ENCODE data around the gene FAM89A.
"Not testable (repeated sequence)": the region's sequence is repeated elsewhere in the genome, so short reads cannot be mapped to it uniquely, and the experiment has no call there.

FAM89A gene

DNA sequence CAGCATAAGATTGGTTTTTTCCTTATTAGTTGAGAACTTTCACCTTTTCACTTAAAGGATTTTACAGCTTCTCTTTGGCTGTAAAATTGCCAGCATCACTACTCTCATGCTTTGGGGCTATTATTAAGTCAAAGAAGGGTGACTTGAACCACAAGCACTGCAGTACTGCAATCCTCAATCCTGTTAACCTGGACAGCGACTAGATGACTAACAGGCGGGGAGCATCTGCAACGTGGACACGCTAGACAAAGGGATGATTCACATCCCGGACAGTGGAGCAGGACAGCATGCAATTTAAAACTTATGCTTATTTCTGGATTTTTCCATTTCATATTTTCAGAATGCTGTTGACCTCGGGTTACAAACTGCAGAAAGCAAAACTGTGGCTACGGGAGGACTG is 53.1 kb downstream of the FAM89A start:
- peak; percentile 71 for DNase-seq

- DNase-seq, result no peak
These were observed 54.3 kb downstream of the FAM89A start for GRCh38 chr1:230985711-230986110.

GRCh38 chr1:230984622-230985515 is 55.2 kb downstream of the FAM89A start:
- DNase-seq, result not testable (repeated sequence)

DNA sequence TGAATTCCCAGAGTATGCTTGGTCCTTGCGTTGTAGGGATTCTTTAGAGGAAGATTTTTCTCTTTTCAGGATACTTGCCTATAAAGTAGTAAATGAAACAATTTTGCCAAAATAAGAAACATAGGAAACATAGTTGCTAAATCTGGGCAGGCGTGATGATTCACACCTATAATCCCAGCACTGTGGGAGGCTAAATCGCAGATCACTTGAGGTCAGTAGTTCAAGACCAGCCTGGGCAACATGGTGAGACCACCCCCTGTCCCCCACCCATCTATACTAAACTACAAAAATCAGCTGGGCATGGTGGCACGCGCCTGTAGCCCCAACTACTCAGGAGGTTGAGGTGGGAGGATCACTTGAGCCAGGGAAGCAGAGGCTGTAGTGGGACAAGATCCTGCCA is 56.2 kb downstream of the FAM89A start:
- no peak for DNase-seq

- peak; percentile 71 for DNase-seq
These were observed 57.4 kb downstream of the FAM89A start for GRCh38 chr1:230982696-230983095.

DNA sequence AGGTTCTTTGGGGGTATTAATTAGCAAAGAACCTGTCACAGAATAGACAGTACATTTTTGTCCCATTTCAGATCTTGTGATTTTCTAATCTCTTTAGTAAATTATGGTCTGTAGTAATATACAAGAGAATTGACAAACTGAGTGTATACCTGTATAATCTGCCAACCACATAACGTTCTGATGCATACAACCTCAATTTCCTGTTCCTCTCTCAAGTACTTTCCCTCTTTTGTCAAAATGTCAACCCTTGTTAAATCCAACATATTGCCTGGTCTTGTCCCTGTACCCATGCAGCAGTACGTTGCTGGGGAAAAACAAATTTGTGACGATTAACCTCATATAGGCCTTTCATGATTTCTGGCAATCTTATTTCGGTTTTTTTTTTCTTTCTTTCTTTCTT is 60.1 kb downstream of the FAM89A start:
- DNase-seq, result no peak

GRCh38 chr1:230979389-230979716 is 60.7 kb downstream of the FAM89A start:
- no peak for DNase-seq

DNA sequence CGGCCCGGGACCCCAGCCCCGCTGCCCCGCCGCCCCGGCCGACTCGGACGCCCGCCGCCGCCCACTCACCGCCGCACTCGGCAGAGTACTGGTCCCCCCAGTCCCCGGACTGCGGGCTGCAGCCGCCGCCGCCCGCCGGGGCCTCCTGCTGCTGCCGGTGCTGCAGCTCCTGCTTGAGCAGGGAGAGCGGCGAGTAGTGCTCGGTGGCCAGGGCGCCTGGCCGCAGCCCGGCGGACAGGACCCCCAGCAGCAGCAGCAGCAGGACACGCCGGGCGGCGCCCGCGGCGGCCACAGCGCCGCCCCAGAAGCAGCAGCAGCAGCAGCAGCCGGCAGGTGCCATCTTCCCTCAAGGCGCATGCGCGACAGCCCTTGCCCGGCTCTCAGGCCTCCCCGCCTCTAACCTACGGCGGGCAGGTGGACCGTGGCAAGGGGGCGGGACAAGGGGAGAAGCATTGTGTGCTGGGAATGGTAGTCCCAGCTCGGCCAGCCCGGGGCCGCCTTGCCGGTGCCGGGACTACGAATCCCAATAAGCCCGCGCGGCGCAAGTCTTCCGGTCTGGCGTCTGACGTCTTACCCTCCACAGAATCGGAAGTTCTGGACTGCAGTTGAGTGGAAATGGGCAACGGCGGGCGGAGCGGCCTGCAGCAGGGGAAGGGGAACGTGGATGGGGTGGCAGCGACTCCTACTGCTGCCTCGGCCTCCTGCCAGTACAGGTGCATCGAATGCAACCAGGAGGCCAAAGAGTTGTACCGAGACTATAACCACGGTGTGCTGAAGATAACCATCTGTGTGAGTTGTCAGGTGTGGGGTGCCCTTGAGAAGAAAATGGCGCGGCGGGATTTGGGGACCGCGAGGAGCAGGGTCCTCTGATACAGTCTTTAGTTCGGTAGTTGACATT is 61.3 kb downstream of the FAM89A start, which contains the start of the genes ARV1 and TTC13:
TSS of gene ARV1 (plus strand) at position 604 of the 898 bp plus-strand sequence. CDS start at position 616, 12 bp downstream.
TSS of gene TTC13 (minus strand) at position 371 of the 898 bp plus-strand sequence. CDS start at position 340, 31 bp downstream.
- peak; percentile 97 for DNase-seq

GRCh38 chr1:230977761-230978490 is 62.1 kb downstream of the FAM89A start:
- peak; percentile 5 for DNase-seq

DNA sequence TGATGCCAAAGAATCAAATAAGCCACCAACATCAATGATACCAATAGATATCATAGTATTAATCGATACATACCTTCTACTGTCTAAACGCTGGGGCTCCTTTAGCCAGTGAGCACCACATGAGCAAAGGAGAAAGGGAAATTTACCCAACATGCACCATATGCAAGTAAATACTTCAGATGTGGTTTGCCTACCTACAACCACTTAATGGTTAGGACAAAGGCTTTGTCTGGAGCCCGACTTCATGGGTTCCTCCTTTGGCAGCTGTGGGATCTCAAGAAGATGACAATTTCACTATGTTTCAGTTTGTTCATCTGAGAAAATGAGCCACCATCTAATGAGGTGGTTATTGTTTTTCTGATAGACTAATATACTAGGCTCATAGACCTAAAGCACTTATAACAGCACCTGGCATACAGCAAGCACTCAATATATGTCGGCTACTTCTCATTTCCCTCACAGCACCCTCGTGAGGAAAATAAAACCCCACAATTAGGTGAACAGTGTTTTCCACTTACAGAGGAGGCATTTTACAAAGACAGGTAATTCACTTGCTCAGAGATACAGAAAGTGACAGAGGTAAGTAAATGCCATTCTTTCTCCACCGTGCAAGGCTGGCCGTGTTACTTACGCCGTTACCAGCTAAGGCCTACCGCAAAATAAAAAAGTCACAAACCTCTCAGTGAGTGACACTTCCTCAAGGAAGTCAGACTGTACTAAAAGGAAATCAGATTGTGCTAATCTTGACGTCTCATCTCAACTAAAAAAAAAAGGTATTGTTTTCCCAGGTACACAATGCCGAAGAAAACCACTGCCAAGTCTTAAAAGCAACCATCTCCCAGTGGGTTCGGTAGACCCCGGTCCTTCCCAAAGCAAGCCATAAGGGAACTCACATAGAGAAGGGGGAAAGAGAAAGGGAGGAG is 63.0 kb downstream of the FAM89A start:
- DNase-seq, result no peak

DNA sequence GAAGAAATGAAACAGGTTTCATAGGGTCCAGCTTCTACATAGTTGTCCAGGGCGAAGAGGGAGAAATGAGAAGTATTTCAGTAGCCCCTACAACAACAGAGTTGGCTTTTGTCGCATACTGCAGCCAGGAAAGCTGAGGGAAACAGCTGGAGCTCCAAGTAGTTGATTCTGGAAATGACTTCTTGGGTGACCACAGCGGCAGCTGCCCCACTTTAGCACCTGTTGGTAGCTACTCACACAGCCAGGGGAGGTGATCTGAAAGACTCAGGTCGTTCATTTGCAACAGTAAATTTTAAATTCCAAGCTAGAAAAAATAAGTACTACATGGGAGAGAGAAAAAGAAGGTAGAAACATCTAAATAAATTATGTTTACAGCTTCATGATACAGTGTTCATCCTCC is 63.7 kb downstream of the FAM89A start:
- no peak for DNase-seq

DNA sequence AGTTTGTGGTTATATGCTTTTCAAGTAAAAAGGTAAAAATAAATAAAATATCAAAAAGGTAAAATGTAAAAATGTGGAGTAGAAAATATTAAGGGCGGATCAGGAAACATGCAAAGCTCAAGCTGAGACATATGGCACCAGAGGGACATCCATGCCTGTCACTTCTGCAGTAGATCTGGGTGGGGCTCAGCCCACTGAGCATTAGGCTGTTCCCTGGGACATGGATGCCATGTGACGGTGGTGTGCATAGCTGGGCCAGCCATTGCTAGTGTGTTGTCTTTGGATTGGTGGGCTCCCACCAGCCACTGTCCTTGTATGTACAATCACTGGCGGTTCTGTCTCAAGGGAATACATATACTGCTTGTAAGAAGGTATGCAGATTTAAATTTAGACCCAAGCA is 64.4 kb downstream of the FAM89A start:
- DNase-seq, result no peak

DNA sequence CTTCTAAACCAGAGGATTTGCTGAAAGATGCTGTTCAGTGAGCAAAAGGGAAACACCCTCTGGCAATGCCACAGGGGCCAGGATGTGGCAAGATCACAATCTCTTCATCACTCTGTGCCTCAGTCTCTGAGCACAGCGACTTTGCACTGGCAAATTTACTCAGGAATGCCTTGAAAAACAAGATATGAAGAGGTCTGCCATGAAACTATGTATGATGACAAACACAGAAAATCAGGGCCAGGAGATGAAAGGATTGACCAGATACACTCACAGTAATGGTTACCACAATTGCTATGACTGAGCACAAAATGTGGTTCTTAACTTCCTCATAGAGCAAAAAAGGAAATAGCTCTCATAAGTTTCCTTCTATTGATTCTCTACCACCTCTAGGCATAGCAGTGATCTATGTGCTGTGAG is 67.2 kb downstream of the FAM89A start:
- DNase-seq, result peak; percentile 4

GRCh38 chr1:230971771-230972170 is 68.3 kb downstream of the FAM89A start:
- no peak for DNase-seq

DNA sequence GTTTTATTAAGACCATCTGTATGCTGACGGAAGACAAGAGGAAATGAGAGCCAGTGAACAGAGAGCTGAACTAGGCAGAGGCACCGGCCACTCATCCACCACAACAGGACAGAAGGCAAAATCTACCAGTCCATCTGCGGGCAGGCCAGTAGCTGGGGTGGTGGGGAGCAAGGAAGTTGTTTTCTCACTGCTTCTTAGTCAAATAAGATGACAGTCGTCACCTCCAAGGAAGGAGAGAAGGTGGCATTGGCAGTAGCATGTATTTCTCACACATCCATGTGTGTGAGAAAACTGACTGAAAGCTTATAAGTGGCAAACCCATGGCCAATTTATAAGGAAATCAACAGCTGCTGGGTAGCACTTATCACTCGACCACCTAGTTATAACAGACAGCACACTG is 69.6 kb downstream of the FAM89A start:
- DNase-seq, result no peak

Measured in fibroblast of skin of abdomen (primary cell).